Gastrocnemius medialis (tissue), 4 donors: ENCODE measurements around the gene COPS7A. TPM values are rescaled to one million over a fixed set of nuclear protein-coding genes. Genes with fewer than 3 reads are reported as not detected.

Experiments
- ATAC-seq, 2 donors: fragments of 150-250 bp; one replicate each; pipeline ENCODE4 v1.9.1; 2016
- DNase-seq, 2 donors: peaks; one replicate each; pipeline ENCODE4 v3.0.0-alpha.2; 2019
- H3K27ac ChIP-seq, 4 donors: fragments of 200-600 bp; sonication (generic); 1 replicate in 1 of 4; 2 replicates in 3 of 4; pipeline ENCODE4 v1.5.1; 2016 to 2018; ENCODE audit warnings: mild to moderate bottlenecking in 2 of 4, moderate library complexity in 1 of 4
- H3K27me3 ChIP-seq, 3 donors: fragments of 200-600 bp; sonication (generic) in 2 of 3; 1 replicate in 1 of 3; 2 replicates in 2 of 3; pipeline versions ENCODE4 v1.5.1 to v1.6.0; 2016 to 2019; ENCODE audit warnings: mild to moderate bottlenecking in 1 of 3, moderate library complexity in 1 of 3
- H3K36me3 ChIP-seq, 2 donors: fragments of 200-600 bp; sonication (generic) in 1 of 2; one replicate each; pipeline ENCODE4 v1.5.1; 2017 to 2018
- H3K4me1 ChIP-seq, 2 donors: fragments of 200-600 bp; sonication (generic) in 1 of 2; one replicate each; pipeline ENCODE4 v1.5.1; 2016 to 2017; ENCODE audit warnings: mild to moderate bottlenecking in 2 of 2
- H3K4me3 ChIP-seq, 4 donors: fragments of 200-600 bp; sonication (generic) in 3 of 4; 1 replicate in 1 of 4; 2 replicates in 3 of 4; pipeline ENCODE4 v1.5.1; 2016 to 2019; ENCODE audit warnings: mild to moderate bottlenecking in 2 of 4
- H3K9me3 ChIP-seq, 3 donors: fragments of 200-600 bp; sonication (generic) in 2 of 3; 1 replicate in 1 of 3; 2 replicates in 2 of 3; pipeline ENCODE4 v1.5.1; 2016 to 2019
- CTCF ChIP-seq, 5 experiments: fragments of 450-650 bp in 3 of 5; fragments of 200-600 bp in 2 of 5; sonication (generic) in 2 of 5; IDR thresholded peaks in 4 of 5; conservative IDR thresholded peaks in 1 of 5; 1 replicate in 4 of 5; 2 replicates in 1 of 5; pipeline ENCODE4 v1.5.1; 2016 to 2019; ENCODE audit warnings: antibody characterized with exemption in 5 of 5, mild to moderate bottlenecking in 3 of 5, moderate library complexity in 3 of 5
- POLR2A ChIP-seq, 2 donors: fragments of 450-650 bp; IDR thresholded peaks; one replicate each; pipeline ENCODE4 v1.6.1; 2017; ENCODE audit warnings: antibody characterized with exemption in 2 of 2, mild to moderate bottlenecking in 2 of 2, moderate library complexity in 2 of 2
- in situ Hi-C, 4 donors: fragments of 200-750 bp; cut with MboI; loops; one replicate each; pipeline versions ENCODE4 v1.15.0 to v1.8.0; 2017; ENCODE audit warnings: low sequenced_read_pairs in 4 of 4
- intact Hi-C: fragments of 100-400 bp; cut with DNase I; formaldehyde crosslinking; loops from one replicate; pipeline ENCODE4 v1.15.1; 2023; ENCODE audit warnings: low total_unique reads
- total RNA-seq, 4 donors: library from RNA; depleted of rRNA; stranded (reverse); fragments of >200 nt; gene quantifications; one replicate each; pipeline versions ENCODE4 v1.1.0 to v1.2.3, GENCODE V29; 2016

COPS7A gene
- total RNA-seq, 4 donors from 2014 or later, result 82.0 to 132 (median 99.0) TPM

GRCh38 chr12:6747216-6747615 lies 23.4 kb downstream of the COPS7A start:
- peak; percentile 44 to 79 for ATAC-seq
- H3K27ac ChIP-seq, result peak overlapping the region in 3 of 4 donors; percentile 48 to 55 (median 52)

GRCh38 chr12:6748761-6749160 lies 24.9 kb downstream of the COPS7A start:
- Histone ChIP-seq H3K36me3 (peaks cover 2 to 56% of the 10 kb centered on the region in 2 donors), H3K4me3 (no peak overlapping the region), H3K9me3 (no peaks in the 10 kb centered on the region), H3K27ac (no peak overlapping the region), H3K27me3 (no peaks in the 10 kb centered on the region), H3K4me1 (peaks cover 10 to 14% of the 10 kb centered on the region in 2 donors)
- intact Hi-C loops, result no loop called here
- no peak for TF ChIP-seq CTCF (IDR thresholded peaks at IDR 0.05 in 4 of 5, conservative IDR thresholded peaks at IDR 0.05 in 1 of 5)
- TF ChIP-seq POLR2A (IDR thresholded peaks at IDR 0.05), result no peak
- in situ Hi-C loops, result no loop called here
- DNase-seq (no peak), ATAC-seq (no peak)

More at GRCh38 chr12:6747216-6747615, 23.4 kb downstream of the COPS7A start:
- peaks cover 6 to 11% of the 10 kb centered on the region in 2 donors for H3K4me1 ChIP-seq
- no peak overlapping the region for H3K4me3 ChIP-seq
- no peaks in the 10 kb centered on the region for H3K27me3 ChIP-seq
- in situ Hi-C loops (no loop called here), intact Hi-C loops (no loop called here)
- no peak for TF ChIP-seq CTCF (IDR thresholded peaks at IDR 0.05 in 4 of 5, conservative IDR thresholded peaks at IDR 0.05 in 1 of 5)
- TF ChIP-seq POLR2A (IDR thresholded peaks at IDR 0.05), result no peak
- peaks cover 2 to 56% of the 10 kb centered on the region in 2 donors for H3K36me3 ChIP-seq
- no peaks in the 10 kb centered on the region for H3K9me3 ChIP-seq
- no peak for DNase-seq

GRCh38 chr12:6750506-6750905 lies 26.7 kb downstream of the COPS7A start:
- Histone ChIP-seq H3K36me3 (peaks cover 2 to 56% of the 10 kb centered on the region in 2 donors), H3K4me1 (peaks cover 10 to 16% of the 10 kb centered on the region in 2 donors), H3K4me3 (no peak overlapping the region), H3K27me3 (no peaks in the 10 kb centered on the region), H3K27ac (no peak overlapping the region), H3K9me3 (no peaks in the 10 kb centered on the region)
- intact Hi-C loops (loop anchor here (5.0 kb wide), 2 partner anchors 77 to 267 kb away; partner anchors contain the start of genes LPCAT3 and P3H3), in situ Hi-C loops (no loop called here)
- TF ChIP-seq POLR2A (IDR thresholded peaks at IDR 0.05), result no peak
- TF ChIP-seq CTCF (IDR thresholded peaks at IDR 0.05 in 4 of 5, conservative IDR thresholded peaks at IDR 0.05 in 1 of 5), result no peak
- DNase-seq (no peak), ATAC-seq (no peak)

GRCh38 chr12:6751767-6752166 lies 27.9 kb downstream of the COPS7A start:
- no peaks in the 10 kb centered on the region for H3K9me3 ChIP-seq
- peak overlapping the region; percentile 89 to 100 (median 98) for H3K27ac ChIP-seq
- H3K27me3 ChIP-seq, result no peaks in the 10 kb centered on the region
- TF ChIP-seq POLR2A (IDR thresholded peaks at IDR 0.05) (no peak), CTCF (IDR thresholded peaks at IDR 0.05 in 4 of 5, conservative IDR thresholded peaks at IDR 0.05 in 1 of 5) (no peak)
- intact Hi-C loops, result loop anchor here (5.0 kb wide), 2 partner anchors 76 to 266 kb away; partner anchors contain the start of genes LPCAT3 and P3H3
- ATAC-seq (no peak), DNase-seq (no peak)
- H3K4me1 ChIP-seq, result peaks cover 10 to 12% of the 10 kb centered on the region in 2 donors
- in situ Hi-C loops, result no loop called here
- H3K36me3 ChIP-seq, result peaks cover 2 to 53% of the 10 kb centered on the region in 2 donors
- peak overlapping the region; percentile 67 to 95 (median 92) for H3K4me3 ChIP-seq
